HG03064 (cell line): ENCODE data around the gene RPN2.

Source experiments
- ATAC-seq: cut with Tn5 transposase; IDR thresholded peaks from one replicate; pipeline ENCODE4 v1.9.1; 2021; ENCODE audit warnings: low read depth; ENCODE audit not compliant: unreplicated experiment

RPN2 gene

GRCh38 chr20:37179683-37180524 lies 774 bp downstream of the RPN2 start:
- no peak for ATAC-seq

GRCh38 chr20:37185686-37186085 lies 6.6 kb downstream of the RPN2 start:
- no peak for ATAC-seq

GRCh38 chr20:37188787-37189186 lies 9.7 kb downstream of the RPN2 start:
- no peak for ATAC-seq

GRCh38 chr20:37189416-37190016 lies 10.4 kb downstream of the RPN2 start:
- ATAC-seq: no peak

- ATAC-seq: no peak
These were observed 11.4 kb downstream of the RPN2 start for GRCh38 chr20:37190354-37191112.

- ATAC-seq: no peak
These were observed 13.2 kb downstream of the RPN2 start for GRCh38 chr20:37192137-37192854.

GRCh38 chr20:37193226-37193625 lies 14.1 kb downstream of the RPN2 start:
- ATAC-seq: no peak

- ATAC-seq: no peak
These were observed 14.7 kb downstream of the RPN2 start for GRCh38 chr20:37193821-37194220.

- ATAC-seq: no peak
These were observed 15.7 kb downstream of the RPN2 start for GRCh38 chr20:37194621-37195417.

GRCh38 chr20:37198932-37199660 lies 20.0 kb downstream of the RPN2 start:
- ATAC-seq: no peak

GRCh38 chr20:37200376-37200775 lies 21.2 kb downstream of the RPN2 start:
- ATAC-seq: no peak

GRCh38 chr20:37200926-37201826 lies 22.0 kb downstream of the RPN2 start:
- no peak for ATAC-seq

- ATAC-seq: no peak
These were observed 22.7 kb downstream of the RPN2 start for GRCh38 chr20:37201827-37202162.

GRCh38 chr20:37202267-37202943 lies 23.3 kb downstream of the RPN2 start:
- no peak for ATAC-seq

GRCh38 chr20:37204056-37204455 lies 24.9 kb downstream of the RPN2 start:
- no peak for ATAC-seq

GRCh38 chr20:37205130-37205529 lies 26.0 kb downstream of the RPN2 start:
- no peak for ATAC-seq

GRCh38 chr20:37205794-37206193 lies 26.7 kb downstream of the RPN2 start:
- ATAC-seq: no peak

GRCh38 chr20:37207171-37207570 lies 28.0 kb downstream of the RPN2 start:
- no peak for ATAC-seq
